ENCODE data around the gene FZD1. TPM values are rescaled to one million over a fixed set of nuclear protein-coding genes. Genes with fewer than 3 reads are reported as not detected.

Gene FZD1
- total RNA-seq, 1 experiment from 2014 or later, result 2.8 TPM

DNA sequence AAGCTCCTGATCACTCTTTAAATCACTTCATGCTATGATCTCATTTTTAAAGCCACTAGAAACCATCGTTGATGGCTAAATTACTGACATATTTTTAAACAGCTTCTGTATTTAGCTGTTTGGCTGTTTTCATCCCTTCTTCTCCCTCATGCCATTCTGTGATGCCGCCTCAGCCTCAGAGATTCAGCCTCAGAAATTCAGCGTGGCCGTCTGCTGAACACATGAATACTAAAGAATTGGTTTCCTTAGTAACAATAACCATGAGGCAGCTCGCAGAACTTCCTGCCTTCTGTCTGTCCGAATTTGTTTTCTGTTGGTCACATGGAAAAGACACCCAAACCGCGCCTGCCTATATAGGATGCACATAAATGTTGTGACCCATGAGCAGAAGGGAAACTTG is 31.0 kb upstream of the FZD1 start:
- H3K79me2 ChIP-seq (ENCODE audit: low read depth), result no peaks in the 10 kb centered on the region
- H3K27ac ChIP-seq, result no peak overlapping the region
- ChIA-PET POLR2A (ENCODE audit: unreplicated experiment) (no interaction called here), CTCF (no interaction called here)
- BruUV-seq (replicated peaks), result no TSS peak
- no peaks in the 10 kb centered on the region for H3K36me3 ChIP-seq (ENCODE audit: low read depth)
- no peaks in the 10 kb centered on the region for H3K9me2 ChIP-seq (ENCODE audit: insufficient read depth)
- TF ChIP-seq, protein P1, sequence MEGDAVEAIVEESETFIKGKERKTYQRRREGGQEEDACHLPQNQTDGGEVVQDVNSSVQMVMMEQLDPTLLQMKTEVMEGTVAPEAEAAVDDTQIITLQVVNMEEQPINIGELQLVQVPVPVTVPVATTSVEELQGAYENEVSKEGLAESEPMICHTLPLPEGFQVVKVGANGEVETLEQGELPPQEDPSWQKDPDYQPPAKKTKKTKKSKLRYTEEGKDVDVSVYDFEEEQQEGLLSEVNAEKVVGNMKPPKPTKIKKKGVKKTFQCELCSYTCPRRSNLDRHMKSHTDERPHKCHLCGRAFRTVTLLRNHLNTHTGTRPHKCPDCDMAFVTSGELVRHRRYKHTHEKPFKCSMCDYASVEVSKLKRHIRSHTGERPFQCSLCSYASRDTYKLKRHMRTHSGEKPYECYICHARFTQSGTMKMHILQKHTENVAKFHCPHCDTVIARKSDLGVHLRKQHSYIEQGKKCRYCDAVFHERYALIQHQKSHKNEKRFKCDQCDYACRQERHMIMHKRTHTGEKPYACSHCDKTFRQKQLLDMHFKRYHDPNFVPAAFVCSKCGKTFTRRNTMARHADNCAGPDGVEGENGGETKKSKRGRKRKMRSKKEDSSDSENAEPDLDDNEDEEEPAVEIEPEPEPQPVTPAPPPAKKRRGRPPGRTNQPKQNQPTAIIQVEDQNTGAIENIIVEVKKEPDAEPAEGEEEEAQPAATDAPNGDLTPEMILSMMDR (conservative IDR thresholded peaks at IDR 0.05), result no peak
- no peak for TF ChIP-seq EZH2 (IDR thresholded peaks at IDR 0.05; ENCODE audit: low read depth)
- no peak overlapping the region for H3K4me3 ChIP-seq
- H3K4me1 ChIP-seq (replicated peaks; ENCODE audit: insufficient read depth), result no peaks in the 10 kb centered on the region
- no peak for DNase-seq
- no peak overlapping the region for H2AFZ ChIP-seq
- H4K20me1 ChIP-seq (ENCODE audit: insufficient read depth), result no peaks in the 10 kb centered on the region
- intact Hi-C loops (cut with micrococcal nuclease; ENCODE audit: unreplicated experiment), result no loop called here
- H3K4me2 ChIP-seq, result no peak overlapping the region
- H3K27me3 ChIP-seq (ENCODE audit: insufficient read depth, low read depth), result no peaks in the 10 kb centered on the region
- H3K9me3 ChIP-seq (ENCODE audit: insufficient read depth, low read depth), result no peaks in the 10 kb centered on the region
- no peaks in the 10 kb centered on the region for H3F3A ChIP-seq (ENCODE audit: insufficient read depth, low read depth)

DNA sequence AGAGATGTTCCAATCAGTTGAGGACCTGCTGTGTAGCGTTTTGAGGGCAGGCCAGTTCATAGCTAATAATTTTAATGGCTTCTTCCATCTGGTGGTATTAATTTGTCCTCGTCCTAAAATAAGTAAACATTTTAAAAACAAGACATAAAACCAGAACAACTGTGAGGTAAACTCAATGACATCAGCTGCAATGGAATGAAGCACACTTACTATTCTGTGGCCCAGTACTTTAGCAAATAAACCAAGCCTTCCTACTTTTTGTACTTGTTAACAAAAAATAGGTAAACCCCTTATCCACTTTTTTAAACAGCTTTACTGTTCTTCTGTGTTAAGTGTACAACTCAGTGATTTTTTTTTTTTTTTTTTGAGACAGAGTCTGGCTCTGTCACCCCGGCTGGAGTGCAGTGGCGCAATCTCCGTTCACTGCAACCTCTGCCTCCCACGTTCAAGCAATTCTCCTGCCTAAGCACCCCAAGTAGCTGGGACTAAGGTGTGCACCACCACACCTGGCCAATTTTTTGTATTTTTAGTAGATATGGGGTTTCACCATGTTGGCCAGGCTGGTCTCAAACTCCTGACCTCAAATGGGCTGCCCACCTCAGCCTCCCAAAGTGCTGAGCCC is 28.9 kb upstream of the FZD1 start:
- no peak overlapping the region for H3K4me3 ChIP-seq
- ChIA-PET POLR2A (ENCODE audit: unreplicated experiment) (no interaction called here), CTCF (no interaction called here)
- no peak overlapping the region for H3K27ac ChIP-seq
- BruUV-seq (replicated peaks), result no TSS peak
- H2AFZ ChIP-seq, result no peak overlapping the region
- H3K9me3 ChIP-seq (ENCODE audit: insufficient read depth, low read depth), result no peaks in the 10 kb centered on the region
- no peaks in the 10 kb centered on the region for H3K27me3 ChIP-seq (ENCODE audit: insufficient read depth, low read depth)
- H3K36me3 ChIP-seq (ENCODE audit: low read depth), result no peaks in the 10 kb centered on the region
- no peaks in the 10 kb centered on the region for H3K9me2 ChIP-seq (ENCODE audit: insufficient read depth)
- TF ChIP-seq, protein P1 (conservative IDR thresholded peaks at IDR 0.05), result no peak
- TF ChIP-seq EZH2 (IDR thresholded peaks at IDR 0.05; ENCODE audit: low read depth), result no peak
- no peaks in the 10 kb centered on the region for H3K79me2 ChIP-seq (ENCODE audit: low read depth)
- intact Hi-C loops (cut with micrococcal nuclease; ENCODE audit: unreplicated experiment), result no loop called here
- no peaks in the 10 kb centered on the region for H3F3A ChIP-seq (ENCODE audit: insufficient read depth, low read depth)
- no peaks in the 10 kb centered on the region for H4K20me1 ChIP-seq (ENCODE audit: insufficient read depth)
- H3K4me2 ChIP-seq, result no peak overlapping the region
- DNase-seq, result no peak
- no peaks in the 10 kb centered on the region for H3K4me1 ChIP-seq (replicated peaks; ENCODE audit: insufficient read depth)

DNA sequence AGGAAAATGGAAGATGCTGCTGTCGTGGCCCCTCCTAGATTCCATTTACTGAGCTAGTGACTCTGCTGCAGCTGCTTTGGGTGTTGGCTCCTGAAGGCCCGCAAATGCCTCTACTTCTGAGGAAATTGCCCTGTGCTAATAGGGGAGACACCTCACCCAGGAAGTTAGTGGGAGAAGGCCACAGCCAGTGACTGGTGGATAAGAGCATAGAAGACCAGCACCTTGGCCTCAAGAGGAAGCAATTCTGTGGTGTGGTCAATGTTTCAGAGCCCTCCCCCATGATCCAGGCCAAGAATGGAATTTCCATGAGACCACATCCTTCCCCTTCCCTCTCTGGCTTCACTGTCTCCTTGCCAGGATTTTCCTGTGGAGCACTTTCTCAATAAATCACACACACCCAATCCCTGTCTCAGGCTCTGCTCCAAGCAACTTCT is 25.0 kb upstream of the FZD1 start:
- Histone ChIP-seq H3K36me3 (ENCODE audit: low read depth) (no peaks in the 10 kb centered on the region), H4K20me1 (ENCODE audit: insufficient read depth) (no peaks in the 10 kb centered on the region), H3F3A (ENCODE audit: insufficient read depth, low read depth) (no peaks in the 10 kb centered on the region), H3K4me2 (no peak overlapping the region), H3K4me3 (no peak overlapping the region), H3K27ac (no peak overlapping the region), H3K27me3 (ENCODE audit: insufficient read depth, low read depth) (no peaks in the 10 kb centered on the region), H3K9me3 (ENCODE audit: insufficient read depth, low read depth) (no peaks in the 10 kb centered on the region), H2AFZ (no peak overlapping the region), H3K9me2 (ENCODE audit: insufficient read depth) (no peaks in the 10 kb centered on the region), H3K79me2 (ENCODE audit: low read depth) (no peaks in the 10 kb centered on the region), H3K4me1 (replicated peaks; ENCODE audit: insufficient read depth) (no peaks in the 10 kb centered on the region)
- DNase-seq, result peak in 1 of 2 experiments; percentile 34
- ChIA-PET POLR2A (ENCODE audit: unreplicated experiment) (interaction anchor here (0.6 kb wide), 1 partner anchor 1724 kb away, joined by 4 read pairs; no protein-coding TSS in a partner anchor), CTCF (no interaction called here)
- TF ChIP-seq, protein P1 (conservative IDR thresholded peaks at IDR 0.05), result no peak
- TF ChIP-seq EZH2 (IDR thresholded peaks at IDR 0.05; ENCODE audit: low read depth), result no peak
- intact Hi-C loops (cut with micrococcal nuclease; ENCODE audit: unreplicated experiment), result no loop called here
- no TSS peak for BruUV-seq (replicated peaks)

Data from PC-9 (cell line).